Measurements from ENCODE around the gene FCHSD1.
"Not testable (repeated sequence)": the region's sequence is repeated elsewhere in the genome, so short reads cannot be mapped to it uniquely, and the experiment has no call there.

FCHSD1 gene

DNA sequence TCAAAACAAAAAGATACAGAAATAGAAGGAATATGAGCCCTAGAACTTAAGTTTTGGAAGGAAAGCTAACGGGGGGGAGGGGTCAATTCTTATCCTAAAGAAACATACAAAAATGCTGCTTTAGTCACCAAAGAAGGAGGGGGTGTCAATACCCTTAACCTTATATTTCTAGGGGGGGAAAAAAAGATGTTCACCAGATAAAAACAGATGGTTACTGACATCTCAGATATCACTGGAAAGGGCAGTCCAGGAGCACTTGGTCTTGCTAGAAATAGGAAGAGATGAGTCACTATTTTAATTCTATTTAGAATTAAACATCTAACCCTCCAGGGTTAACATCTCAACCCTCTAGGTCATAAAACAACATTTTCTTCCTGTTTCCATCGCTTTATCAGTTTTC lies 34.1 kb downstream of the FCHSD1 start:
- no peak overlapping the region; the same call in 1 of the 2 replicates for H3K4me3 ChIP-seq (ENCODE audit: low read depth, low read length)
- TF ChIP-seq CTCF (IDR thresholded peaks at IDR 0.05; ENCODE audit: low read depth, low read length), result no peak

DNA sequence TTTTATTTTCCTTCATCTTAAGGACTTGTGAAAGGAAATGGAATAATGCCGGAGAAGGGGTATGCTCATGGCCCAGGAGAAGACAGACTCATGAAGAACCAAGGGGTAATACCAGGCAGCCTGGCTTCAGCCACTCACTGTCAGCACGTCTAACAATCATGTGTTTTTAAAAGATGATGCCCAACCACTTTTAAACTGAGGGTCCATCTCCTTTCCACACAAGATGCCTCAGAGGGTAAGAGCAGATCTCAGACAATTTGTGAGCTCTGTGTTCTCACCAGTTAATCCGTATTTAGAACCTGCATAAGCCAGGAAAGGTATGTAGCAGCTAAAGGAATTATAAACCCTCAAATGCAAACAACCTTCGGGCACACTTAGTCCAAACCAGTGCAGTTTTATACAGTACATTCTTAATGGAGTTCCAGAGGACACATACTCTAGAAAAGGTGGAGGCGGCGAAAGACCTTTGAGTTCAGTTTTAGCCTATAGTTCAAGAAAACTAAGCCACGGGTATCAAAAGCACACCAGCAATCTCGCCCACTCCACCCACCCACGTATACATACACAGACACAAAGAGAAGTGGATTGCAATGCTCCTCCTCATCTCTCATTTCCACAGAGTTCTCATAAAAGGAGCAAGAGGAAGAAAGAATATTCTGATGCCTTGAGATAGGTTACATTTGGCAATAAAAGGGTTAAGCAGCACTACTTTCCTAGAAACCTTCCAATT lies 35.1 kb downstream of the FCHSD1 start:
- H3K4me3 ChIP-seq (ENCODE audit: low read depth, low read length), result no peak overlapping the region
- no peak for TF ChIP-seq CTCF (IDR thresholded peaks at IDR 0.05; ENCODE audit: low read depth, low read length)

- TF ChIP-seq CTCF (IDR thresholded peaks at IDR 0.05; ENCODE audit: low read depth, low read length), result no peak
- no peak overlapping the region for H3K4me3 ChIP-seq (ENCODE audit: low read depth, low read length)
These were observed 37.9 kb downstream of the FCHSD1 start for GRCh38 chr5:141613344-141613743.

DNA sequence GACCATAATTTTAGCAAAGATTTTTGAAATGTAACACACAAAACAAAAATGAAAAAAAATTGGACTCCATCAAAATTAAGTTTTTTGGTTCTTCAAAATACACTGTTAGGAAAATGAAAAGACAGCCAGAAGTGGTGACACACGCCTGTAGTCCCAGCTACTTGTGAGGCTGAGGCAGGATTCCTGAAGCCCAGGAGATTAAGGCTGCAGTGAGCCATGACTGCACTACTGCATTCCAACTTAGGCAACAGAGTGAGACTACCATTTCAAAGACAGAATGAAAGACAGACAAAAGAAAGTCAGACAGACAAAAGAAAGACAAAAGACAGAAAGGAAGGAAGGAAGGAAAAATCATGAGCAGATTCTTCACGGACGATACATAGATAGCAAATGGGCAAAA lies 39.9 kb downstream of the FCHSD1 start:
- no peak for TF ChIP-seq CTCF (IDR thresholded peaks at IDR 0.05; ENCODE audit: low read depth, low read length)
- H3K4me3 ChIP-seq (ENCODE audit: low read depth, low read length), result no peak overlapping the region

GRCh38 chr5:141609921-141610320 lies 41.3 kb downstream of the FCHSD1 start:
- not testable (repeated sequence) for H3K4me3 ChIP-seq (ENCODE audit: low read depth, low read length)

DNA sequence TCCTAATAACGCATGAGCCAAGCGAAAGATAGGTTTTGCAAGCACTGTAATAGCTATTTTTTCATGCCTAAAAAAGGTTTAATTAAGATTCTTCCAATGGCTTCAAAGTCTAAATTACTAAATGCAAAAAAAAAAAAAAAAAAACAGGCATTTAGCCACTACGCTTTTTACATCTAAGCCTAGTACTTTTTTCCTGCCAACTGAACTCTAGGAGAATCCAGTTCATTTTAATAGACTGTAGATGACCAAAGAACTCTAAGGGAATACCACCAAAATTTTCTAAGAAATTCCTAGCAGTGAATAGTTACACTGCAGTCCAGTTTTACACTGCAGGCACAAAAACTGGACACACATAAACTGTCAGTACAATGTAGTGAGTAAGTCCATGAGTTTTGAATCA lies 42.2 kb downstream of the FCHSD1 start:
- H3K4me3 ChIP-seq (ENCODE audit: low read depth, low read length), result no peak overlapping the region
- TF ChIP-seq CTCF (IDR thresholded peaks at IDR 0.05; ENCODE audit: low read depth, low read length), result no peak

GRCh38 chr5:141608557-141608956 lies 42.7 kb downstream of the FCHSD1 start:
- no peak for TF ChIP-seq CTCF (IDR thresholded peaks at IDR 0.05; ENCODE audit: low read depth, low read length)
- no peak overlapping the region for H3K4me3 ChIP-seq (ENCODE audit: low read depth, low read length)

DNA sequence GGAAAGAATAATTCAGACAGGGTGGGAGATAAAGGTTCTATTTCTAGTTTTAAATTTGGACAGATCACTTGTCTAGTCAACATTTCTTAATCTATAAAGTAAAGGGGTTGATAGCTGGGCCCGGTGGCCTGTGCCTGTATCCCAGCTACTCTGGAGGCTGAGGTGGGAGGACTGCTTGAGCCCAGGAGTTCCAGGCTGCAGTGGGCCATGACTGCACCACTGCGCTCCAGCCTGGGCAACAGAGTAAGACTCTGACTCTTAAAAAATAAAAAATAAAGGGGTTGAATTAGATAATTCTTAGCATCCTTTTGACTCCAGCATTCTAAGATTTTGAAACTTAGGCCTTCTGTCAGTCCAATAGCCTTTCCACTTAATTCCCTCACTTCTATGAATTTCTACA lies 43.2 kb downstream of the FCHSD1 start:
- H3K4me3 ChIP-seq (ENCODE audit: low read depth, low read length), result no peak overlapping the region
- no peak for TF ChIP-seq CTCF (IDR thresholded peaks at IDR 0.05; ENCODE audit: low read depth, low read length)

Measured in WI38 (cell line).